SK-N-SH (cell line): ENCODE data around the gene HABP4.

Source experiments
- CTCF ChIP-seq: fragments of 200-600 bp; sonication (generic); IDR thresholded peaks from 2 replicates; pipeline ENCODE4 v1.6.1; 2017; ENCODE audit warnings: antibody characterized with exemption, mild to moderate bottlenecking, moderate library complexity
- EP300 ChIP-seq, 2 experiments: IDR thresholded peaks; 2 replicates each; pipeline versions ENCODE4 v1.4.0 to v1.6.1; 2012; ENCODE audit warnings: borderline replicate concordance in 1 of 2, low read depth in 1 of 2, low read length in 1 of 2
- MXI1 ChIP-seq: IDR thresholded peaks from 2 replicates; pipeline ENCODE4 v1.6.1; 2012; ENCODE audit warnings: mild to moderate bottlenecking, low read depth, low read length, improper control_type of control experiment
- NFIC ChIP-seq: IDR thresholded peaks from 2 replicates; pipeline ENCODE4 v1.4.0; 2012; ENCODE audit warnings: borderline replicate concordance
- POLR2AphosphoS5 ChIP-seq: IDR thresholded peaks from 2 replicates; pipeline ENCODE4 v1.6.1; 2012; ENCODE audit warnings: low read depth, low read length
- RAD21 ChIP-seq: IDR thresholded peaks from 2 replicates; pipeline ENCODE4 v1.6.1; 2012; ENCODE audit warnings: mild to moderate bottlenecking, low read length
- SMC3 ChIP-seq: IDR thresholded peaks from 2 replicates; pipeline ENCODE4 v1.6.1; 2012; ENCODE audit warnings: low read depth, low read length, improper control_type of control experiment
- TAF1 ChIP-seq: IDR thresholded peaks from 2 replicates; pipeline ENCODE4 v1.6.1; 2012; ENCODE audit warnings: low read depth, mild to moderate bottlenecking, low read length, moderate library complexity, borderline replicate concordance
- ZBTB33 ChIP-seq: IDR thresholded peaks from 2 replicates; pipeline ENCODE4 v1.4.0; 2012; ENCODE audit warnings: low read depth, borderline replicate concordance
- TF ChIP-seq, protein P1 (sequence below): fragments of 150-350 bp; IDR thresholded peaks from 2 replicates; pipeline ENCODE4 v1.6.1; 2016; ENCODE audit warnings: mild to moderate bottlenecking, low read depth, low read length
- TF ChIP-seq, protein P2 (sequence below): IDR thresholded peaks from 2 replicates; pipeline ENCODE4 v1.4.0; 2012; ENCODE audit warnings: low read depth, borderline replicate concordance
- TF ChIP-seq, protein P3 (sequence below): IDR thresholded peaks from 2 replicates; pipeline ENCODE4 v1.6.1; 2012; ENCODE audit warnings: mild to moderate bottlenecking, low read depth, low read length, moderate library complexity

DNA sequence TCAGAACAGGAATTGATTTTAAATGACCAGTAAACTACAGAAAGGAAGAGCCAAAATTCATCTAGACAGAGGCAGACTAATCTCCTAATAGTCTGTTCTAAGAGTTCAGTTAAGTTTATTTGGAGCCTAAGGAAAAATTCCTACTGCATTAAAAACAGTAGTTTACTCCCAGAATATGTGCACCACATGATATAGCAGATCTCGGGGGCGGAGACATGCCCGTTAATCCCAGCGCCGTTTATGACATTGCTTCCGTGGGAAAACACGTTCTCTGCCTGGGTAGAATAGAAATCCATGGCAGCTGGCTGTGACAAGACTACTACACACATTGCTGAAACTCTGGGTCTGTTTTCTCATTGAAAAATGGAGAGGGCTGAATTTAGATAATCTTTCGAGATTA, 11.4 kb downstream of the HABP4 start:
- TF ChIP-seq MXI1 (no peak), POLR2AphosphoS5 (no peak), CTCF (no peak), EP300 (IDR thresholded peaks at IDR 0.05; ENCODE audit: borderline replicate concordance in 1 of 2, low read depth in 1 of 2, low read length in 1 of 2) (no peak), NFIC (no peak), TAF1 (no peak), SMC3 (no peak), ZBTB33 (no peak), RAD21 (no peak)
- TF ChIP-seq, protein P1, sequence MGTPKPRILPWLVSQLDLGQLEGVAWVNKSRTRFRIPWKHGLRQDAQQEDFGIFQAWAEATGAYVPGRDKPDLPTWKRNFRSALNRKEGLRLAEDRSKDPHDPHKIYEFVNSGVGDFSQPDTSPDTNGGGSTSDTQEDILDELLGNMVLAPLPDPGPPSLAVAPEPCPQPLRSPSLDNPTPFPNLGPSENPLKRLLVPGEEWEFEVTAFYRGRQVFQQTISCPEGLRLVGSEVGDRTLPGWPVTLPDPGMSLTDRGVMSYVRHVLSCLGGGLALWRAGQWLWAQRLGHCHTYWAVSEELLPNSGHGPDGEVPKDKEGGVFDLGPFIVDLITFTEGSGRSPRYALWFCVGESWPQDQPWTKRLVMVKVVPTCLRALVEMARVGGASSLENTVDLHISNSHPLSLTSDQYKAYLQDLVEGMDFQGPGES: no peak
- TF ChIP-seq, protein P2, sequence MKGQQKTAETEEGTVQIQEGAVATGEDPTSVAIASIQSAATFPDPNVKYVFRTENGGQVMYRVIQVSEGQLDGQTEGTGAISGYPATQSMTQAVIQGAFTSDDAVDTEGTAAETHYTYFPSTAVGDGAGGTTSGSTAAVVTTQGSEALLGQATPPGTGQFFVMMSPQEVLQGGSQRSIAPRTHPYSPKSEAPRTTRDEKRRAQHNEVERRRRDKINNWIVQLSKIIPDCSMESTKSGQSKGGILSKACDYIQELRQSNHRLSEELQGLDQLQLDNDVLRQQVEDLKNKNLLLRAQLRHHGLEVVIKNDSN: no peak
- TF ChIP-seq, protein P3, sequence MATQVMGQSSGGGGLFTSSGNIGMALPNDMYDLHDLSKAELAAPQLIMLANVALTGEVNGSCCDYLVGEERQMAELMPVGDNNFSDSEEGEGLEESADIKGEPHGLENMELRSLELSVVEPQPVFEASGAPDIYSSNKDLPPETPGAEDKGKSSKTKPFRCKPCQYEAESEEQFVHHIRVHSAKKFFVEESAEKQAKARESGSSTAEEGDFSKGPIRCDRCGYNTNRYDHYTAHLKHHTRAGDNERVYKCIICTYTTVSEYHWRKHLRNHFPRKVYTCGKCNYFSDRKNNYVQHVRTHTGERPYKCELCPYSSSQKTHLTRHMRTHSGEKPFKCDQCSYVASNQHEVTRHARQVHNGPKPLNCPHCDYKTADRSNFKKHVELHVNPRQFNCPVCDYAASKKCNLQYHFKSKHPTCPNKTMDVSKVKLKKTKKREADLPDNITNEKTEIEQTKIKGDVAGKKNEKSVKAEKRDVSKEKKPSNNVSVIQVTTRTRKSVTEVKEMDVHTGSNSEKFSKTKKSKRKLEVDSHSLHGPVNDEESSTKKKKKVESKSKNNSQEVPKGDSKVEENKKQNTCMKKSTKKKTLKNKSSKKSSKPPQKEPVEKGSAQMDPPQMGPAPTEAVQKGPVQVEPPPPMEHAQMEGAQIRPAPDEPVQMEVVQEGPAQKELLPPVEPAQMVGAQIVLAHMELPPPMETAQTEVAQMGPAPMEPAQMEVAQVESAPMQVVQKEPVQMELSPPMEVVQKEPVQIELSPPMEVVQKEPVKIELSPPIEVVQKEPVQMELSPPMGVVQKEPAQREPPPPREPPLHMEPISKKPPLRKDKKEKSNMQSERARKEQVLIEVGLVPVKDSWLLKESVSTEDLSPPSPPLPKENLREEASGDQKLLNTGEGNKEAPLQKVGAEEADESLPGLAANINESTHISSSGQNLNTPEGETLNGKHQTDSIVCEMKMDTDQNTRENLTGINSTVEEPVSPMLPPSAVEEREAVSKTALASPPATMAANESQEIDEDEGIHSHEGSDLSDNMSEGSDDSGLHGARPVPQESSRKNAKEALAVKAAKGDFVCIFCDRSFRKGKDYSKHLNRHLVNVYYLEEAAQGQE: no peak
